ENCODE measurements around the gene SOWAHA. TPM values are rescaled to one million over a fixed set of nuclear protein-coding genes. Genes with fewer than 3 reads are reported as not detected.

The SOWAHA gene
- total RNA-seq, 1 experiment from 2014 or later = 0.20 TPM

- Histone ChIP-seq H2BK5ac (ENCODE audit: insufficient read length, low read length) (no peak overlapping the region), H4K5ac (ENCODE audit: insufficient read length, low read depth, low read length) (no peak overlapping the region), H3T11ph (ENCODE audit: low read length) (no peak overlapping the region), H3K27me3 (ENCODE audit: insufficient read depth, low read length) (no peaks in the 10 kb centered on the region), H3K79me2 (ENCODE audit: insufficient read depth, low read length) (no peaks in the 10 kb centered on the region), H2BK120ac (ENCODE audit: low read depth, low read length, poor library complexity, severe bottlenecking) (no peak overlapping the region), H4K91ac (ENCODE audit: insufficient read length, low read depth, low read length) (no peak overlapping the region), H2AFZ (ENCODE audit: low read length) (no peak overlapping the region), H3K27ac (ENCODE audit: insufficient read length, low read depth, low read length) (no peak overlapping the region), H3K9me3 (ENCODE audit: control insufficient read depth, low read depth, low read length) (no peaks in the 10 kb centered on the region), H3K79me1 (ENCODE audit: insufficient read depth, low read depth, low read length, poor library complexity, severe bottlenecking) (no peaks in the 10 kb centered on the region), H3K56ac (ENCODE audit: insufficient read length, low read depth, low read length) (no peak overlapping the region), H2AK5ac (ENCODE audit: insufficient read length, low read length) (no peak overlapping the region), H4K20me1 (ENCODE audit: control insufficient read depth, insufficient read depth, insufficient read length) (no peaks in the 10 kb centered on the region), H3K18ac (ENCODE audit: insufficient read length, low read depth, low read length) (no peak overlapping the region), H2BK12ac (ENCODE audit: insufficient read length, low read depth, low read length) (no peak overlapping the region), H3K4me2 (ENCODE audit: insufficient read depth, insufficient read length, low read length) (no peak overlapping the region), H3K14ac (ENCODE audit: insufficient read depth, low read length) (no peak overlapping the region), H3K23me2 (ENCODE audit: insufficient read length, low read depth, low read length, poor library complexity, severe bottlenecking) (no peaks in the 10 kb centered on the region), H3K4ac (ENCODE audit: low read depth, low read length) (no peak overlapping the region), H3K4me1 (ENCODE audit: insufficient read depth, low read length) (peaks cover 3% of the 10 kb centered on the region; the same call in 1 of the 2 replicates), H3K23ac (ENCODE audit: insufficient read length, low read depth, low read length) (no peak overlapping the region), H2BK20ac (ENCODE audit: low read depth, low read length, poor library complexity, severe bottlenecking) (no peak overlapping the region), H4K8ac (replicated peaks; ENCODE audit: insufficient read length, low read depth, low read length) (no peak overlapping the region), H3K9ac (ENCODE audit: extremely low read depth, insufficient read length, low read length) (no peak overlapping the region), H2BK15ac (ENCODE audit: low read depth, low read length) (no peak overlapping the region)
- TF ChIP-seq CTCF (conservative IDR thresholded peaks at IDR 0.05) = no peak
- DNase-seq = no peak
- H3K36me3 Mint-ChIP-seq (ENCODE audit: insufficient read depth in 1 of 3, low read depth in 3 of 3) = peaks cover 0 to 9% (median 9%) of the 10 kb centered on the region in 3 experiments; a peak in 5 of 7 replicates
- H3K9me3 Mint-ChIP-seq = no peaks in the 10 kb centered on the region
- peaks cover 20 to 22% of the 10 kb centered on the region in 2 experiments for H3K4me1 Mint-ChIP-seq
- H3K4me3 Mint-ChIP-seq = no peak overlapping the region
- H3K27ac Mint-ChIP-seq = no peak overlapping the region
- H3K27me3 Mint-ChIP-seq (ENCODE audit: low read depth) = peaks cover 13% of the 10 kb centered on the region; the same call in 1 of the 2 replicates
- no CpG with 5 or more reads among the region's 3 CpGs for WGBS (ENCODE audit: extremely low coverage, insufficient read length, low lambda C conversion rate)
Measured at GRCh38 chr5:132768485-132768868, 44.6 kb upstream of the SOWAHA start.
